Hematopoietic multipotent progenitor cell treated with erythropoietin and hydrocortisone succinate and interleukin-3 and kit ligand, for 4 days (in vitro differentiated cells): ENCODE measurements around the gene PPCDC.

Experiments
- DNase-seq: peaks from one replicate; pipeline ENCODE4 v3.0.0-alpha.2; 2015

The PPCDC gene

GRCh38 chr15:75016431-75016830 is 7.0 kb upstream of the PPCDC start:
- DNase-seq = no peak

- DNase-seq = no peak
Measured at GRCh38 chr15:75019916-75020315, 3.5 kb upstream of the PPCDC start.

GRCh38 chr15:75021341-75021740 is 2.0 kb upstream of the PPCDC start:
- DNase-seq = peak; percentile 23

- DNase-seq = peak; percentile 60
Measured at GRCh38 chr15:75022783-75023180, 608 bp upstream of the PPCDC start.

- DNase-seq = peak; percentile 75
Measured at GRCh38 chr15:75023872-75024636, 664 bp downstream of the PPCDC start.

- DNase-seq = peak; percentile 36
Measured at GRCh38 chr15:75025107-75025506, 1.7 kb downstream of the PPCDC start.

- DNase-seq = no peak
Measured at GRCh38 chr15:75025548-75026260, 2.3 kb downstream of the PPCDC start.

GRCh38 chr15:75027551-75027950 is 4.2 kb downstream of the PPCDC start:
- no peak for DNase-seq

- no peak for DNase-seq
Measured at GRCh38 chr15:75028991-75029377, 5.6 kb downstream of the PPCDC start.

- peak; percentile 95 for DNase-seq
Measured at GRCh38 chr15:75029378-75030022, 6.1 kb downstream of the PPCDC start.

GRCh38 chr15:75030023-75030413 is 6.6 kb downstream of the PPCDC start:
- DNase-seq = peak; percentile 68

- no peak for DNase-seq
Measured at GRCh38 chr15:75030424-75030823, 7.0 kb downstream of the PPCDC start.

GRCh38 chr15:75031848-75032247 is 8.5 kb downstream of the PPCDC start:
- DNase-seq = peak; percentile 24

GRCh38 chr15:75032395-75032794 is 9.0 kb downstream of the PPCDC start:
- DNase-seq = peak; percentile 33

- peak; percentile 25 for DNase-seq
Measured at GRCh38 chr15:75033809-75034208, 10.4 kb downstream of the PPCDC start.

- DNase-seq = peak; percentile 85
Measured at GRCh38 chr15:75034615-75035014, 11.2 kb downstream of the PPCDC start.

GRCh38 chr15:75036212-75036616 is 12.8 kb downstream of the PPCDC start:
- no peak for DNase-seq

GRCh38 chr15:75037685-75038084 is 14.3 kb downstream of the PPCDC start:
- DNase-seq = peak; percentile 44

- peak; percentile 27 for DNase-seq
Measured at GRCh38 chr15:75038231-75038630, 14.8 kb downstream of the PPCDC start.

GRCh38 chr15:75042730-75043508 is 19.5 kb downstream of the PPCDC start:
- DNase-seq = peak; percentile 99

GRCh38 chr15:75043509-75044257 is 20.3 kb downstream of the PPCDC start:
- DNase-seq = peak; percentile 99

- no peak for DNase-seq
Measured at GRCh38 chr15:75044258-75044878, 21.0 kb downstream of the PPCDC start.
